Stimulated activated CD8-positive, alpha-beta memory T cell treated with anti-CD3 and anti-CD28 coated beads, Interleukin-15, amount 100 ng/mL, for 4 hours (primary cell): Measurements from ENCODE around the gene TTF1.
A peak's percentile ranks its signal among the peaks of the same experiment; 100 is the strongest.

ENCODE experiments used
- DNase-seq, 2 donors: peaks; one replicate each; pipeline ENCODE4 v3.0.0-alpha.2; 2020; ENCODE audit warnings: low read depth in 2 of 2

Gene TTF1

GRCh38 chr9:132406554-132407122, at the start of gene TTF1:
TTF1 (minus strand) TSS chr9:132406840; CDS start chr9:132402821, 4,019 bp downstream.
- peak; percentile 80 to 90 for DNase-seq

- DNase-seq = no peak
Observed at GRCh38 chr9:132456241-132456640, 49.6 kb upstream of the TTF1 start.

DNA sequence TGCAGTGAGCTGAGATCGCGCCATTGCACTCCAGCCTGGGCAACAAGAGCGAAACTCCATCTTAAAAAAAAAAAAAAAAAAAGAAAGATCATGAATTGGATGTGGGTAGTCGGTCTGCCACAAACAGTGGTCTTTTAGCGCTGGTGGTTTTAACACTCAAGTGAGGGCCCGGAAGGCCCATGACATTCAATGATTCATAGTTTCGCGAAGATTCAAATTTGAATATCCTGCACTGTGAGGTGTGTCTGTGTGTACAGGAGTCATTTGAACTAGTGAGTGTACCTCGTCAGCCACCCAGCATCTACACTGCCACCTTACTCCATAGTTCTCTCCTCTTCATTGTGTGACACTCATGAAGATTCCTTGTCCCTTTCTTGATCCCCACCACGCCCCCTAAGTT, 44.6 kb upstream of the TTF1 start:
- DNase-seq = peak; percentile 2 to 8

DNA sequence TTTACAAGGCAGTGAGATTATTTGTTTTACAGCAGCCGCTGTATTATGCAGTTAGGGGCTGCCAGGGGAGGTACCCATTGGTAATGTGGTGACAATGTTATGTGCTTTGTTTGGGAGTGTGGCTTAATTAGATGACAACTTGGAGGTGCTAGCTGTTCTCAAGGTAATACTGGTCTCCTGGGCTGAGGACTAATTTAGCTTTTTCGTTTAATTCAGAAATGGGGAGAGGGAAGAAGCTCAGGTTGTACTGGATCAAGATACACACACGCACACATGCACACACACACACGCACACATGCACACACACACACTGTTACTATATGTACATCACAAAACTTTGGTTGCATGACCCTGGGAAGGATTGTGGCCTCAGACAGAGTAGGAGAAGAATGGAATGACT, 41.3 kb upstream of the TTF1 start:
- DNase-seq = no peak

DNA sequence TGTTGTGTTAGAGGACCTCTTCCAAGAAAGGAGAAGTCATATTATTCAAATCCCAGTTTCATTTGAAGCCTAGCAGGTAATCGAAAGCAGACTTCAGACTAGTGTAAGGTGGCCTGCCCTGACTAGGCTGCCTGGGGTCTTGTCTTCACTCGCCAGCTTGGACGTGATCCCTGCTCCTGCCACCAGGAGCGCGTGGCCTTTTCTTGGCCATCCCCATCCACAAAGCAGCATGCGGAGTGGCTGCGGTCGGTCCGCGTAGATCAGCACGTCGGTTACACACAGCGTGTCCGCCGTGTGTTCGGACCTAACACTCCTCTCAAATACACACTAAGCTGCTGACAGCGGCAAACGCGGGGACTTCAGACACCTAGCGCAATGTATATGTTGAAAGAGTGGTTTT, 40.7 kb upstream of the TTF1 start:
- DNase-seq = no peak

- DNase-seq = no peak
Observed at GRCh38 chr9:132446887-132447286, 40.2 kb upstream of the TTF1 start.

DNA sequence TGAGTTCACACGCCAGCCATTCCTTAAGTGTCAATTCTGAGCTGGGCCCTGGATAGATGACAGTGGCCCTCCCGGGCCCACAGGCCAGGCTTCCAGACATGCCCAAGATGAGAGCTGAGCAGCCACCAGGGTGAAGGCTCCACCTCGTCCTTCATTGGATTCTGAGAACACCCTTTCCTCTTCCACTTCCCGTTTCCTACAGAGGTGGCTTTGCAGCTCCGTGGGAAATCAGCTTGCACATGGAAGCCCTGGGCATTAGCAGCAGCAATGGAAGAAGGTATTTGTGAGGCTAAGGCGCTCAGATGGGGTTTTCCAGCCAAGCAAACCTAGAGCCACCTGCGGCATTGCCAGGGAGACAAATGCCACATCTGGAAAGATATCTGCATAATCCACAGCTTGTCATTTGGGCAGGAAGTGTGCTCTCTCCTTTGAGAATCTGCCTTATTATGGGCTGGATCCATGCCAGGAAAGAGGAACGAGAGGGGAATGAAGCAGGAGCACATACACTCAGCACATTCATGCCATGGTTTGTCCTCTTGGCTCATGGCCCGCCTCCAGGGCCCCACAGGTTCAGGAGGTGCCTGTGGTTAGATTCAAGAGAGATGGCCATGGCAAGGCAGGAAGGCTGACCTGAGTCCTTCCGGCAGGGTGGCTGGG, 37.4 kb upstream of the TTF1 start:
- no peak for DNase-seq

DNA sequence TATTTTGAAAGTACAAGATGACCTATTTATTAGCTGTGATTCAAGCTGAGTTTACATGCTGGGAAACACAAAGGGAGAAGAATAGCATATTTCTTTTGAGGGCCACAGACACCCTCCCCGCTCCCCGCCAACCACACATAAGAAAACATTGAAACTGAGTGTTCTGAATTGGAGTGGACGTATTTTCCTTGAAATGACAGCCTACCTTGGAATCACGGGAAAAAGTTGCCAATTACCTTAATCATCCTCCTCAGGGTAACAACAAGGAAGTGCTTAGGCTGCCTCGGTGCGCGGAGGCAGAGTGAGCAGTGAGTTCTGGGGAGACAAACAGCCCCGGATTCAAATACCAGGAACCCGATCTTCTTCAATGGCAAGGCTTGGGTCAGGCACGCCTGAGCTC, 34.8 kb upstream of the TTF1 start:
- DNase-seq = no peak

DNA sequence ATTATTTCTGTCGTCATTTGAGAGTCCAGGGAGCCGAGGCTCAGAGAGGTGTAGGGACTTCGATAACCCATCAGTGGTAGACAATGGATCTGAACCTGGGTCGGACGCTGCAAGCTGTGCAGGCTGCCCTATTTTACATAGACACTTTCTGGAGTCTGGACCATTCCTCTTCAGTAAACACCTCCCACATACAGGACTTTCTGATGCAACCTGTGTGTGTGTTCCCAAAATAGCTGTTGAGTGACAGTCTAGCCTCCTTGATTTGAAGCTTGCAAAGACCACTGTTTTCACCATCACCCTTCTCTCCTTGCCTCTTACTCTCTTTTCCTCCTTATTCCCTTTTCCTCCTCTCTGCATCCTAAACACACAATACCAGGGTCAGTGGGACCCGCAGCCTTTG, 34.1 kb upstream of the TTF1 start:
- DNase-seq = no peak

DNA sequence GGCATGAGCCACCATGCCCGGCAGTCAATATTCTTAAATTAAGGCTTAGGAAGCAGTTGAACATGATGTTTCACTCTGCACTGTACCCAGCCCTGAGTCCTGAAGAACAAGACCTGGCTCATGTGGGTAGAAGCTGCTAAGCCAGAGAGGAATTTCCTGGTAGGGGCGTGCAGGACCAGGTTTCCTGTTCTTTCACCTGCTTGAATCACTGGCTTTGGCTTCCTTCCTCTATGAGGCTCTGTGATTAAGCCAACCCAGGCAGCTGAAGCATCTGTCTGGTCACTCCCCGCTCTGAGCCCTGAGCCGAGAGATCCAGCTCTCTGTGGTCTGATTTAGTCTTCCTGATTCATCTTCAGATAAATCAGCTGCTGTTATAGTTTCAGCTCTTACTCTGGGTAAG, 32.5 kb upstream of the TTF1 start:
- DNase-seq = no peak

DNA sequence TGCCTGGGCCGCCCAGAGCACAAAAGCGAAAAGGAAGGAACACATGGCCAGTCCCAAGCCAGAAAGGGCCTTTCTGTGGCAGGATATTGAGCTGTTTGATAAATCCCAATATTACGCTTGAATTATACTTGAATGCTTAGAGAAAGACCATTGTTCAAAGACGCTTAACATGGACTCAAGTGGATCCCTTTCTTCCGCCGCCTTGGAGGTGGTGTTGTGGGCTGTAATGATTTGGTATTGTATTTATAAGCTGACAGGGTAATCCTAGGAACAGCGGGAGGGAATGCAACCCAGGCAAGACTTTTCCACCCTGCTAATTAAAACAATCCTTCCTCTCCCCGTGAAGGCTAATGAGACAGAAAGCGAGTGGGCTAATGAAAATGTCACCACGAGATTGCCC, 28.2 kb upstream of the TTF1 start:
- no peak for DNase-seq

DNA sequence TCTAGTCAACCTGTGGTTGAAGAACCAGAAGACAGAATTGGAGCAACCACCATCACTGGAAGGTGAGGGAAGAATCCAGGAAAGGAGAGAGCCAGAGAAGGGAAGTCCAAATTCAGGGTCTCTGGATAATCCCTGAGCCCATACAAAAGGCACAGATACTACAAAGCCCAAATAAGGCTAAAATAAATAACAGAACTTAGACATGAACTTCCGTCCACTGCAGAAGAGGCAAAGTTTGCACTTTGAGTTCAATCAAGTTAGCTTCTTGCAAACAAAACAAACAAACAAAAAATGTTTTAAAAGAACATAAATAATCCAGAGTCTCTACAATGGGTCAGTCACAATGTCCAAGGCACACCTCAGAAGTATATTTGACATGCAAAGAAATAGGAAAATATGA, 24.4 kb upstream of the TTF1 start:
- DNase-seq = no peak

- no peak for DNase-seq
Observed at GRCh38 chr9:132426639-132427414, 20.2 kb upstream of the TTF1 start.

GRCh38 chr9:132425675-132426062, 19.0 kb upstream of the TTF1 start:
- DNase-seq = no peak

- no peak for DNase-seq
Observed at GRCh38 chr9:132424857-132425674, 18.4 kb upstream of the TTF1 start.

- DNase-seq = no peak
Observed at GRCh38 chr9:132423503-132423902, 16.9 kb upstream of the TTF1 start.

GRCh38 chr9:132422574-132422973, 15.9 kb upstream of the TTF1 start:
- DNase-seq = no peak

GRCh38 chr9:132418726-132419363, 12.2 kb upstream of the TTF1 start:
- no peak for DNase-seq

- DNase-seq = no peak
Observed at GRCh38 chr9:132415181-132415580, 8.5 kb upstream of the TTF1 start.

- DNase-seq = no peak
Observed at GRCh38 chr9:132414731-132415130, 8.1 kb upstream of the TTF1 start.

GRCh38 chr9:132413926-132414325, 7.3 kb upstream of the TTF1 start:
- no peak for DNase-seq

- DNase-seq = no peak
Observed at GRCh38 chr9:132412089-132412488, 5.4 kb upstream of the TTF1 start.
